Neural progenitor cell (in vitro differentiated cells): ENCODE results near the gene FOXA2.

Experiments
- EZH2 ChIP-seq: fragments of 200-600 bp; sonication (generic); IDR thresholded peaks from 2 replicates; pipeline ENCODE4 v1.6.1; 2017; ENCODE audit warnings: antibody characterized with exemption, mild to moderate bottlenecking, moderate library complexity
- EZH2phosphoT487 ChIP-seq: fragments of 200-600 bp; sonication (generic); IDR thresholded peaks from 2 replicates; pipeline ENCODE4 v1.6.1; 2017; ENCODE audit warnings: antibody characterized with exemption
- TF ChIP-seq, protein P1 (sequence below): fragments of 200-600 bp; sonication (generic); IDR thresholded peaks from 2 replicates; pipeline ENCODE4 v1.5.1; 2017; ENCODE audit warnings: antibody characterized with exemption, mild to moderate bottlenecking

DNA sequence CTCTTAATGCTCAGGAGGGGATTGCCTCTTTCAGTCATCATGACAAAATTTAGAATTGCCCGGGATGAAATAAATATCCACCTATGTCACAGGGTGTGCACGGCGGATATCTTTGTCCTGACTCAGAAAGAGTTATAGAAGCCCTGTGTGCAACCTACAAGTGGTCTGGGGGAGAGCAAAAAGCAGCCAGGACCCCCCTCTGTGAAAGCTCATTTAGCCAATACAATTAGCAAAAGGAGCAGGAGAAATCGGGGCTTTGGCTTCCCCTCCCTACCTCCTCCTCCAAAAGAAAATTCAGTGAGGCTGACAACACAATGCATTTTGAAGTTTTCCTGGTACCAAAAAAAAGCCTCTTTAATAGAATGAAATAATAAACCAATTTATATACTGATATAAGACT, 21.8 kb downstream of the FOXA2 start:
- TF ChIP-seq, protein P1, sequence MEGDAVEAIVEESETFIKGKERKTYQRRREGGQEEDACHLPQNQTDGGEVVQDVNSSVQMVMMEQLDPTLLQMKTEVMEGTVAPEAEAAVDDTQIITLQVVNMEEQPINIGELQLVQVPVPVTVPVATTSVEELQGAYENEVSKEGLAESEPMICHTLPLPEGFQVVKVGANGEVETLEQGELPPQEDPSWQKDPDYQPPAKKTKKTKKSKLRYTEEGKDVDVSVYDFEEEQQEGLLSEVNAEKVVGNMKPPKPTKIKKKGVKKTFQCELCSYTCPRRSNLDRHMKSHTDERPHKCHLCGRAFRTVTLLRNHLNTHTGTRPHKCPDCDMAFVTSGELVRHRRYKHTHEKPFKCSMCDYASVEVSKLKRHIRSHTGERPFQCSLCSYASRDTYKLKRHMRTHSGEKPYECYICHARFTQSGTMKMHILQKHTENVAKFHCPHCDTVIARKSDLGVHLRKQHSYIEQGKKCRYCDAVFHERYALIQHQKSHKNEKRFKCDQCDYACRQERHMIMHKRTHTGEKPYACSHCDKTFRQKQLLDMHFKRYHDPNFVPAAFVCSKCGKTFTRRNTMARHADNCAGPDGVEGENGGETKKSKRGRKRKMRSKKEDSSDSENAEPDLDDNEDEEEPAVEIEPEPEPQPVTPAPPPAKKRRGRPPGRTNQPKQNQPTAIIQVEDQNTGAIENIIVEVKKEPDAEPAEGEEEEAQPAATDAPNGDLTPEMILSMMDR, result no peak
- TF ChIP-seq EZH2phosphoT487, result no peak
- no peak for TF ChIP-seq EZH2
